HepG2 (cell line): ENCODE data around the gene FGF1. TPM values are rescaled to one million over a fixed set of nuclear protein-coding genes. Genes with fewer than 3 reads are reported as not detected.

ENCODE experiments used
- PAWR ChIP-seq: sonication (generic); formaldehyde crosslinking; IDR thresholded peaks from 2 replicates; pipeline ENCODE4 v1.4.0; 2020; ENCODE audit warnings: missing genetic modification reagents, mild to moderate bottlenecking, borderline replicate concordance
- U2AF2 ChIP-seq: fragments of 200-400 bp; formaldehyde crosslinking; IDR thresholded peaks from 2 replicates; pipeline ENCODE4 v1.6.1; 2017; ENCODE audit warnings: low read depth, mild to moderate bottlenecking, low read length
- ZNF280D ChIP-seq: sonication (generic); formaldehyde crosslinking; IDR thresholded peaks from 2 replicates; pipeline ENCODE4 v1.5.1; 2020; ENCODE audit warnings: mild to moderate bottlenecking, missing genetic modification reagents
- ZNF282 ChIP-seq: fragments of 450-650 bp; IDR thresholded peaks from 2 replicates; pipeline ENCODE4 v1.6.1; 2018; ENCODE audit not compliant: partially characterized antibody
- ZNF296 ChIP-seq: sonication (generic); formaldehyde crosslinking; conservative IDR thresholded peaks from 2 replicates; pipeline ENCODE4 v1.5.0; 2020; ENCODE audit warnings: mild to moderate bottlenecking, missing genetic modification reagents
- ZNF674 ChIP-seq: sonication (generic); formaldehyde crosslinking; IDR thresholded peaks from 2 replicates; pipeline ENCODE4 v1.5.0; 2020; ENCODE audit warnings: low read depth, mild to moderate bottlenecking, missing genetic modification reagents
- ZNF691 ChIP-seq: sonication (generic); formaldehyde crosslinking; IDR thresholded peaks from 2 replicates; pipeline ENCODE4 v1.4.0; 2020; ENCODE audit warnings: missing genetic modification reagents, low read depth, mild to moderate bottlenecking, borderline replicate concordance
- ZNF879 ChIP-seq: sonication (generic); formaldehyde crosslinking; IDR thresholded peaks from 2 replicates; pipeline ENCODE4 v1.8.1; 2023; ENCODE audit warnings: missing genetic modification reagents
- polyA plus RNA-seq, 8 experiments: library from polyadenylated mRNA; depleted of rRNA in 3 of 8; stranded (reverse) in 7 of 8; unstranded in 1 of 8; fragments of >200 nt; fragmentation: Illumina TruSeq in 4 of 8; extraction: Trizol in 4 of 8; gene quantifications; 2 replicates each; pipeline versions ENCODE4 v1.2.1 to v1.2.3, GENCODE V29; 2011 to 2016; ENCODE audit warnings: low read depth in 4 of 8, missing spikeins in 1 of 8, mixed read lengths in 1 of 8; ENCODE audit not compliant: insufficient read depth in 1 of 8
- total RNA-seq, 5 experiments: library from RNA; depleted of rRNA; stranded (reverse); fragments of >200 nt; fragmentation: Illumina TruSeq; extraction: Trizol; gene quantifications; 2 replicates each; pipeline ENCODE4 v1.2.3, GENCODE V29; 2016; ENCODE audit warnings: low read depth in 1 of 5
- TF ChIP-seq, protein P1 (sequence below): sonication (generic); formaldehyde crosslinking; IDR thresholded peaks from 2 replicates; pipeline ENCODE4 v1.4.0; 2020; ENCODE audit warnings: missing genetic modification reagents, borderline replicate concordance
- TF ChIP-seq, protein P2 (sequence below): sonication (generic); formaldehyde crosslinking; IDR thresholded peaks from 2 replicates; pipeline ENCODE4 v1.5.0; 2020; ENCODE audit warnings: mild to moderate bottlenecking, missing genetic modification reagents, borderline replicate concordance
- TF ChIP-seq, protein P3 (sequence below): sonication (generic); formaldehyde crosslinking; conservative IDR thresholded peaks from 2 replicates; pipeline ENCODE4 v1.8.1; 2023; ENCODE audit warnings: missing genetic modification reagents
- TF ChIP-seq, protein P4 (sequence below): sonication (generic); formaldehyde crosslinking; IDR thresholded peaks from 2 replicates; pipeline ENCODE4 v1.5.0; 2020; ENCODE audit warnings: missing genetic modification reagents, mild to moderate bottlenecking, borderline replicate concordance

Gene FGF1
- total and polyA plus RNA-seq, 2 of the 13 experiments (the other 11 are each of a cell fraction or from before 2014, with no cell fraction given) = not detected

DNA sequence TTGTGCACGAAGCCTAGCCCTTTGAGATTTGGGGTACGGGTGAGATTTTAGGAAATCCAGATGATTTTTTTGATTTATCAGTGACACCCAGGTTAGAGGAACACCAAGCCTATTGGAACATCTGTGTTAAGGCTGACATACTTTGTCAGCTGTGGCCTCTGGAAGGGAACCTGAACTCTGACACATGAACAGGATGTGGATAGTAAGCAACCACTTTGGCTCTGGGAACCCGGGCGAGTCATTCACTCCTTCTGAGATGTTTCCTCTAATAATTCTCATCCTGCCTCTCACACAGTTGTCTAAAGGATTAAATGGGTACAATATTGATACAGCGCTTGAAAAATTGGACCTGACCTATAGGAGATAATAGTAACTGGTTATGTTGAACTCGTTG is 67.8 kb downstream of the FGF1 start (continued):
- TF ChIP-seq, protein P1, sequence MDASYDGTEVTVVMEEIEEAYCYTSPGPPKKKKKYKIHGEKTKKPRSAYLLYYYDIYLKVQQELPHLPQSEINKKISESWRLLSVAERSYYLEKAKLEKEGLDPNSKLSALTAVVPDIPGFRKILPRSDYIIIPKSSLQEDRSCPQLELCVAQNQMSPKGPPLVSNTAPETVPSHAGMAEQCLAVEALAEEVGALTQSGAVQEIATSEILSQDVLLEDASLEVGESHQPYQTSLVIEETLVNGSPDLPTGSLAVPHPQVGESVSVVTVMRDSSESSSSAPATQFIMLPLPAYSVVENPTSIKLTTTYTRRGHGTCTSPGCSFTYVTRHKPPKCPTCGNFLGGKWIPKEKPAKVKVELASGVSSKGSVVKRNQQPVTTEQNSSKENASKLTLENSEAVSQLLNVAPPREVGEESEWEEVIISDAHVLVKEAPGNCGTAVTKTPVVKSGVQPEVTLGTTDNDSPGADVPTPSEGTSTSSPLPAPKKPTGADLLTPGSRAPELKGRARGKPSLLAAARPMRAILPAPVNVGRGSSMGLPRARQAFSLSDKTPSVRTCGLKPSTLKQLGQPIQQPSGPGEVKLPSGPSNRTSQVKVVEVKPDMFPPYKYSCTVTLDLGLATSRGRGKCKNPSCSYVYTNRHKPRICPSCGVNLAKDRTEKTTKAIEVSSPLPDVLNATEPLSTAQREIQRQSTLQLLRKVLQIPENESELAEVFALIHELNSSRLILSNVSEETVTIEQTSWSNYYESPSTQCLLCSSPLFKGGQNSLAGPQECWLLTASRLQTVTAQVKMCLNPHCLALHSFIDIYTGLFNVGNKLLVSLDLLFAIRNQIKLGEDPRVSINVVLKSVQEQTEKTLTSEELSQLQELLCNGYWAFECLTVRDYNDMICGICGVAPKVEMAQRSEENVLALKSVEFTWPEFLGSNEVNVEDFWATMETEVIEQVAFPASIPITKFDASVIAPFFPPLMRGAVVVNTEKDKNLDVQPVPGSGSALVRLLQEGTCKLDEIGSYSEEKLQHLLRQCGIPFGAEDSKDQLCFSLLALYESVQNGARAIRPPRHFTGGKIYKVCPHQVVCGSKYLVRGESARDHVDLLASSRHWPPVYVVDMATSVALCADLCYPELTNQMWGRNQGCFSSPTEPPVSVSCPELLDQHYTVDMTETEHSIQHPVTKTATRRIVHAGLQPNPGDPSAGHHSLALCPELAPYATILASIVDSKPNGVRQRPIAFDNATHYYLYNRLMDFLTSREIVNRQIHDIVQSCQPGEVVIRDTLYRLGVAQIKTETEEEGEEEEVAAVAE (CRISPR knock-in tag) = no peak
- no peak for TF ChIP-seq ZNF879 (CRISPR knock-in tag)
- no peak for TF ChIP-seq U2AF2
- TF ChIP-seq, protein P2, sequence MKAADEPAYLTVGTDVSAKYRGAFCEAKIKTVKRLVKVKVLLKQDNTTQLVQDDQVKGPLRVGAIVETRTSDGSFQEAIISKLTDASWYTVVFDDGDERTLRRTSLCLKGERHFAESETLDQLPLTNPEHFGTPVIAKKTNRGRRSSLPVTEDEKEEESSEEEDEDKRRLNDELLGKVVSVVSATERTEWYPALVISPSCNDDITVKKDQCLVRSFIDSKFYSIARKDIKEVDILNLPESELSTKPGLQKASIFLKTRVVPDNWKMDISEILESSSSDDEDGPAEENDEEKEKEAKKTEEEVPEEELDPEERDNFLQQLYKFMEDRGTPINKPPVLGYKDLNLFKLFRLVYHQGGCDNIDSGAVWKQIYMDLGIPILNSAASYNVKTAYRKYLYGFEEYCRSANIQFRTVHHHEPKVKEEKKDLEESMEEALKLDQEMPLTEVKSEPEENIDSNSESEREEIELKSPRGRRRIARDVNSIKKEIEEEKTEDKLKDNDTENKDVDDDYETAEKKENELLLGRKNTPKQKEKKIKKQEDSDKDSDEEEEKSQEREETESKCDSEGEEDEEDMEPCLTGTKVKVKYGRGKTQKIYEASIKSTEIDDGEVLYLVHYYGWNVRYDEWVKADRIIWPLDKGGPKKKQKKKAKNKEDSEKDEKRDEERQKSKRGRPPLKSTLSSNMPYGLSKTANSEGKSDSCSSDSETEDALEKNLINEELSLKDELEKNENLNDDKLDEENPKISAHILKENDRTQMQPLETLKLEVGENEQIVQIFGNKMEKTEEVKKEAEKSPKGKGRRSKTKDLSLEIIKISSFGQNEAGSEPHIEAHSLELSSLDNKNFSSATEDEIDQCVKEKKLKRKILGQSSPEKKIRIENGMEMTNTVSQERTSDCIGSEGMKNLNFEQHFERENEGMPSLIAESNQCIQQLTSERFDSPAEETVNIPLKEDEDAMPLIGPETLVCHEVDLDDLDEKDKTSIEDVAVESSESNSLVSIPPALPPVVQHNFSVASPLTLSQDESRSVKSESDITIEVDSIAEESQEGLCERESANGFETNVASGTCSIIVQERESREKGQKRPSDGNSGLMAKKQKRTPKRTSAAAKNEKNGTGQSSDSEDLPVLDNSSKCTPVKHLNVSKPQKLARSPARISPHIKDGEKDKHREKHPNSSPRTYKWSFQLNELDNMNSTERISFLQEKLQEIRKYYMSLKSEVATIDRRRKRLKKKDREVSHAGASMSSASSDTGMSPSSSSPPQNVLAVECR = no peak
- no peak for TF ChIP-seq ZNF691
- no peak for TF ChIP-seq ZNF674 (CRISPR knock-in tag)
- TF ChIP-seq, protein P3, sequence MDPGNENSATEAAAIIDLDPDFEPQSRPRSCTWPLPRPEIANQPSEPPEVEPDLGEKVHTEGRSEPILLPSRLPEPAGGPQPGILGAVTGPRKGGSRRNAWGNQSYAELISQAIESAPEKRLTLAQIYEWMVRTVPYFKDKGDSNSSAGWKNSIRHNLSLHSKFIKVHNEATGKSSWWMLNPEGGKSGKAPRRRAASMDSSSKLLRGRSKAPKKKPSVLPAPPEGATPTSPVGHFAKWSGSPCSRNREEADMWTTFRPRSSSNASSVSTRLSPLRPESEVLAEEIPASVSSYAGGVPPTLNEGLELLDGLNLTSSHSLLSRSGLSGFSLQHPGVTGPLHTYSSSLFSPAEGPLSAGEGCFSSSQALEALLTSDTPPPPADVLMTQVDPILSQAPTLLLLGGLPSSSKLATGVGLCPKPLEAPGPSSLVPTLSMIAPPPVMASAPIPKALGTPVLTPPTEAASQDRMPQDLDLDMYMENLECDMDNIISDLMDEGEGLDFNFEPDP (CRISPR knock-in tag) = no peak
- TF ChIP-seq ZNF296 (CRISPR knock-in tag) = no peak
- TF ChIP-seq ZNF282 = no peak
- TF ChIP-seq, protein P4, sequence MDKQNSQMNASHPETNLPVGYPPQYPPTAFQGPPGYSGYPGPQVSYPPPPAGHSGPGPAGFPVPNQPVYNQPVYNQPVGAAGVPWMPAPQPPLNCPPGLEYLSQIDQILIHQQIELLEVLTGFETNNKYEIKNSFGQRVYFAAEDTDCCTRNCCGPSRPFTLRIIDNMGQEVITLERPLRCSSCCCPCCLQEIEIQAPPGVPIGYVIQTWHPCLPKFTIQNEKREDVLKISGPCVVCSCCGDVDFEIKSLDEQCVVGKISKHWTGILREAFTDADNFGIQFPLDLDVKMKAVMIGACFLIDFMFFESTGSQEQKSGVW (CRISPR knock-in tag) = no peak
- no peak for TF ChIP-seq ZNF280D
- no peak for TF ChIP-seq PAWR (CRISPR knock-in tag)
